Measurements from ENCODE around the gene DLG1. TPM values are rescaled to one million over a fixed set of nuclear protein-coding genes. Genes with fewer than 3 reads are reported as not detected.

The DLG1 gene
- total and polyA plus RNA-seq, 12 donors: 20.7 to 97.4 (median 54.0) TPM

GRCh38 chr3:197297002-197297401, 1.4 kb downstream of the DLG1 start:
- H3K9me3 ChIP-seq: no peaks in the 10 kb centered on the region
- intact Hi-C loops (cut with DNase I): loop anchor here in 3 of 10 donors (5.0 to 10.0 kb wide), 3 partner anchors 100 to 160 kb away; no protein-coding TSS in a partner anchor

GRCh38 chr3:197296545-197296944, 1.9 kb downstream of the DLG1 start:
- Histone ChIP-seq H3K27ac (peak overlapping the region in 5 of 10 donors; percentile 93 to 96 (median 94)), H3K9me3 (no peaks in the 10 kb centered on the region), H3K4me3 (peak overlapping the region in 8 of 10 donors; percentile 78 to 100 (median 93)), H3K4me1 (peaks cover 7 to 54% (median 24%) of the 10 kb centered on the region in 9 donors), H3K27me3 (no peaks in the 10 kb centered on the region), H3K36me3 (peaks cover 0 to 47% (median 4%) of the 10 kb centered on the region in 9 donors)
- no peak for TF ChIP-seq CTCF (IDR thresholded peaks at IDR 0.05)
- no peak for DNase-seq
- intact Hi-C loops (cut with DNase I): loop anchor here in 3 of 10 donors (5.0 to 10.0 kb wide), 3 partner anchors 101 to 161 kb away; no protein-coding TSS in a partner anchor
- 63 to 68% methylated on average over 2 of the region's 2 CpGs for WGBS, 2 donors
- no peak for ATAC-seq

More at GRCh38 chr3:197297002-197297401, 1.4 kb downstream of the DLG1 start:
- H3K27ac ChIP-seq: peak overlapping the region; percentile 80 to 96 (median 94)
- 1 to 2% methylated on average over 15 of the region's 15 CpGs for WGBS, 2 donors
- no peak for TF ChIP-seq CTCF (IDR thresholded peaks at IDR 0.05)
- peak overlapping the region; percentile 78 to 100 (median 92) for H3K4me3 ChIP-seq
- no peak for ATAC-seq
- H3K4me1 ChIP-seq: peaks cover 7 to 54% (median 24%) of the 10 kb centered on the region in 9 donors
- no peak for DNase-seq
- H3K36me3 ChIP-seq: peaks cover 0 to 42% (median 4%) of the 10 kb centered on the region in 9 donors
- H3K27me3 ChIP-seq: no peaks in the 10 kb centered on the region

GRCh38 chr3:197295871-197296270, 2.5 kb downstream of the DLG1 start:
- H3K9me3 ChIP-seq: no peaks in the 10 kb centered on the region
- peaks cover 0 to 50% (median 7%) of the 10 kb centered on the region in 9 donors for H3K36me3 ChIP-seq
- intact Hi-C loops (cut with DNase I): loop anchor here in 3 of 10 donors (5.0 to 10.0 kb wide), 3 partner anchors 101 to 161 kb away; no protein-coding TSS in a partner anchor
- no peaks in the 10 kb centered on the region for H3K27me3 ChIP-seq
- WGBS, 2 donors: 68 to 74% methylated on average over 2 of the region's 2 CpGs
- peak overlapping the region in 5 of 10 donors; percentile 91 to 100 (median 96) for H3K4me3 ChIP-seq
- no peak overlapping the region for H3K27ac ChIP-seq
- H3K4me1 ChIP-seq: peaks cover 7 to 60% (median 24%) of the 10 kb centered on the region in 9 donors
- no peak for TF ChIP-seq CTCF (IDR thresholded peaks at IDR 0.05)
- DNase-seq: no peak
- ATAC-seq: no peak

GRCh38 chr3:197293605-197294237, 4.7 kb downstream of the DLG1 start:
- H3K36me3 ChIP-seq: peaks cover 0 to 69% (median 8%) of the 10 kb centered on the region in 9 donors
- H3K4me3 ChIP-seq: no peak overlapping the region
- no peaks in the 10 kb centered on the region for H3K27me3 ChIP-seq
- 79 to 82% methylated on average over 4 of the region's 4 CpGs for WGBS, 2 donors
- TF ChIP-seq CTCF (IDR thresholded peaks at IDR 0.05): no peak
- no peaks in the 10 kb centered on the region for H3K9me3 ChIP-seq
- no peak overlapping the region for H3K27ac ChIP-seq
- no peak for DNase-seq
- intact Hi-C loops (cut with DNase I): loop anchor here in 1 of 10 donors (10.0 kb wide), 1 partner anchor 161 kb away; no protein-coding TSS in a partner anchor
- H3K4me1 ChIP-seq: peaks cover 4 to 58% (median 26%) of the 10 kb centered on the region in 9 donors
- ATAC-seq: no peak

All from heart right ventricle (tissue), 16 donors.